ENCODE results near the gene PYGO2. TPM values are rescaled to one million over a fixed set of nuclear protein-coding genes. Genes with fewer than 3 reads are reported as not detected.

The PYGO2 gene
- total RNA-seq, 2 experiments from 2014 or later, result 44.0 to 47.9 TPM

DNA sequence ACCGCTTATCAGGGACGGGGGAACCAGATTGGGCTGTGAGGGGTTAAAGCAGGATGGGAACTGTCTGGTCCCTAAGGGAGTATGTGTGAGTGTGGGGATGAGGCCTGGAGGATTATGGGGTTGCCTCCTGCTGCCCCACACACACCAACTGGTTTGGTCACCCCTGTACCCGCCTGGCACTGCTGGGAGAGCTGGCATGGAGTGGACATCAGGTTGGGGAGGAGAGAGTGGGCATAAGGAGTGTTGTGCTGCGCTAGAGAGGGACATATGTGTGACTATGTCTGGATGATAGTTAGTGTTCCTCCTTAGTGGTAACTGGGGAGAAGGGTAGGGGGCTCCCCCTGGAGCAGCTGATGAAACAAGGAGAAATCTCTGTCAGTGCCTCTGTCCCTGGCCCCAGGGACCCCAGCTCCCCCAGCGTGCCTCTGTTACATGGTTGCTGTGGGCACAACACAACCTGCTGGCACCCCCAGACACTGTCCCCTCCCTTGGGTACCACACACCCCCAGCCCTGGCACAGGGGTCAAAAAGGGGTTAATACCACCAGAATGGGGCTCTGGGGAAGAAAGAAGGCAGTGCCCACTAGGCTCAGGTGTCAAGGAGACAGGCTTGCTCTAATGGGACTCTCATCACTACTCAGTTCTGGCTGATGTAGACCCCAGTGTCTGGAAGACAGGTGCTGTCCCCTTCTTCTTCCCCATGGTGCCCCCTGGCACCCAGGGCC, 42.9 kb upstream of the PYGO2 start:
- H3K36me3 Mint-ChIP-seq, result peaks cover 4% of the 10 kb centered on the region
- H3K4me1 Mint-ChIP-seq, result peaks cover 52% of the 10 kb centered on the region
- ATAC-seq (no peak), DNase-seq (no peak)
- H3K4me3 Mint-ChIP-seq, result peak overlapping the region; percentile 98
- no peaks in the 10 kb centered on the region for H3K27me3 Mint-ChIP-seq
- H3K27ac Mint-ChIP-seq, result peak overlapping the region; percentile 84
- CTCF ChIA-PET, result interaction anchor here (0.8 to 13.5 kb wide), 6 partner anchors 11 to 61 kb away, joined by 3 to 212 read pairs (median 3); partner anchors contain the start of genes ADAM15, CKS1B and FLAD1
- H3K9me3 Mint-ChIP-seq (ENCODE audit: low read depth), result no peaks in the 10 kb centered on the region

DNA sequence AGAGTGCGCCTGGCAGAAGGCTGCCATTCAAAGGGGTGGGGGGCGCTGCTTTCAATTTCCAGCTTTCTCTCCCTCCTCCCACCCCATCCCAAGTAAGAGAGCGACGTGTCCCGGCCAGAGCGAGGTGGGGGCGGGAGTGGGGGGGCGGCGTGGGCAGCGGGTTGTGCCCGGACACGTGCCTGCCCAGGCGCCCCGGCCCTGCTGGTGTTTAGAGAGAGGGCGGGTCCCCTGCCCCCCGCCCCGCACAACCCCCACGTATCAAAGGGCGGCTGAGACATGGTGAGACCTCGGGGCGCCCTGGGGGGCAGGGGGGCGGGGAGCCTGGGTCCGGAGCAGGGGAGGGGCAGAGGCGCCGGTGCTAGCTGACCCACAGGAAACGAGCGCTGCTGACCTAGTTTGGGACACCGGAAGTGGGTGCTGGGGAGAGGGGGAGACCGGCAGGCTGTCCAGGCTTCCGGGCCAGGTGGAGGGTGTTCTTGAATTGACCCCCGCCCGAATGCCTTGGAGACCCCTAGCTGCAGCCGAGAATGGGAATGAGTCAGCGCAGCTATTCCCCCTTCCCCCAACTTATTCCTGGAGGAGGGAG, 42.3 kb upstream of the PYGO2 start:
- Mint-ChIP-seq H3K9me3 (ENCODE audit: low read depth) (no peaks in the 10 kb centered on the region), H3K4me1 (peaks cover 51% of the 10 kb centered on the region), H3K4me3 (peak overlapping the region; percentile 98), H3K36me3 (peaks cover 3% of the 10 kb centered on the region), H3K27ac (peak overlapping the region; percentile 93), H3K27me3 (no peaks in the 10 kb centered on the region)
- CTCF ChIA-PET, result interaction anchor here (0.8 to 13.5 kb wide), 6 partner anchors 11 to 60 kb away, joined by 3 to 212 read pairs (median 3); partner anchors contain the start of genes ADAM15, CKS1B and FLAD1
- ATAC-seq (no peak), DNase-seq (peak; percentile 66)

DNA sequence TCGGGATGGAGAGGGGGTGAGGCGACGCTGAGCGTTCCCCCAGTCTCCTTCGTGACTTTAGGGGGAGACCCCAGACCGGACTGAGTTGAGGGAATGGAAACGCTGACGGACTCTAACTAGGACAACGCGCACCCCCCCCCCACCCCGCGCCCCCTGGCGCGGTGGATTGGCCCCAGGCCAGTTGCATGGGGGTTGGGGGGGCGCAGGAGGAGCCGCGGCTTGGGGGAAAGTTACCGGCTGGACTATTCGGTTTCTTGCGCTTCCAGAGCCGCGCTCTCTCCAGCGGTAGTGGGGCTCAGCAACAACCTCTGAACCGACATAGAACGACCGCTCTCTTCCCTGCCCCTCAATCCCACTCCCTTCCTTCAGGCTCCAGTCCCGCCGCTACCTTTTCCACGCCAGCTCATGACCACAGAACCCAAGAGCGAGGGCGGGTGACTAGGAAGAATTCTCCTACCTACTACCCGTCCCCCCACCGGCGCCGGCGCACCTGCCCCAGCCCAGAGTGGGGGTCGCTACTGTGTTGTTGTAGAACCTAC, 41.7 kb upstream of the PYGO2 start:
- peak overlapping the region; percentile 98 for H3K4me3 Mint-ChIP-seq
- H3K9me3 Mint-ChIP-seq (ENCODE audit: low read depth), result no peaks in the 10 kb centered on the region
- DNase-seq (no peak), ATAC-seq (no peak)
- peaks cover 3% of the 10 kb centered on the region for H3K36me3 Mint-ChIP-seq
- CTCF ChIA-PET, result interaction anchor here (0.9 to 13.5 kb wide), 4 partner anchors 12 to 81 kb away, joined by 3 to 212 read pairs (median 10); partner anchors contain the start of gene FLAD1
- no peaks in the 10 kb centered on the region for H3K27me3 Mint-ChIP-seq
- peak overlapping the region; percentile 93 for H3K27ac Mint-ChIP-seq
- H3K4me1 Mint-ChIP-seq, result peaks cover 54% of the 10 kb centered on the region

DNA sequence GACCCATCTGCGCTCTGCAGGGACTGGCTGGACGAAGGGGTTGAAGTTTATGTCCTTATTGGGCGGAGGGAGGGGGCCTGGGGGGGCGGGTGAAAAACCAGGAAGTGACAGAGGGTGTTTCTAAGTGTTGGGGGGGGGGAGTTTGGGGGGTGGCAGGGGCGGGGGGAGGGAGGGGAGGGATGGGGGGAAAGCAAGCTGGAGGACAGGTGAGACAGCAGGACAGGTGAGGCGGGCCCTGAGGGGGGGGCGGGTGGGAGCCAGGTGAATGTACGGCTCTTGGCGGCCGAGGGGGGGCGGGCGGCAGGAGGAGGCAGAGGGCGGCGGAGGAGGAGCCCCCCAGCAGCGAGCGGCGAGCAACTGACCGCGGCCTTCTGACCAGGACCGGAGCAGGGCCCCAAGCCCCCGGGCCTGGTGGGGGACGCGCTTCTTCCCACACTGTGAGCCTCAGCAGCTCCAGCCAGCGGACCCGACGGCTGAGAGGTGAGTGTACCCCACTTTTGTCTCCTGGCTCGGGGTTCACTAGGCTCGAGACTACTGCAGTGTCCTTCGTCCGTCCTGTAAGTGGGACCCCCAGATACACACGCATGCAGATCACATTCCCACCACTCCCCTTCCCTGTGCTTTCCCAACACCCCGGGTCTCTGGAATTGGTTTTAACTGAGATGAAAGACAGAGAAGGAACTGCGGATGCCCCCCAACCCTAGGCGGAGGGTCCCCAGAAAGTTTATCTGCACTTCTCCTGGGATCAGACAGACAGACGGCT, 41.1 kb upstream of the PYGO2 start, which contains the start of gene ZBTB7B:
Gene ZBTB7B (plus strand): TSS at position 339 of the 763 bp plus-strand sequence. CDS start 11,859 bp downstream, outside the sequence.
- peak within 1 kb of the TSS; percentile 97 for H3K27ac Mint-ChIP-seq
- no peaks in the 10 kb centered on the region for H3K27me3 Mint-ChIP-seq
- H3K9me3 Mint-ChIP-seq (ENCODE audit: low read depth), result no peaks in the 10 kb centered on the region
- peak within 1 kb of the TSS; percentile 98 for H3K4me3 Mint-ChIP-seq
- peaks cover 3% of the 10 kb centered on the region for H3K36me3 Mint-ChIP-seq
- no peak for DNase-seq
- peaks cover 58% of the 10 kb centered on the region for H3K4me1 Mint-ChIP-seq
- CTCF ChIA-PET, result interaction anchor here (2.3 to 13.5 kb wide), 3 partner anchors 12 to 82 kb away, joined by 9 to 212 read pairs (median 11); partner anchors contain the start of gene FLAD1
- peak; percentile 1 for ATAC-seq

DNA sequence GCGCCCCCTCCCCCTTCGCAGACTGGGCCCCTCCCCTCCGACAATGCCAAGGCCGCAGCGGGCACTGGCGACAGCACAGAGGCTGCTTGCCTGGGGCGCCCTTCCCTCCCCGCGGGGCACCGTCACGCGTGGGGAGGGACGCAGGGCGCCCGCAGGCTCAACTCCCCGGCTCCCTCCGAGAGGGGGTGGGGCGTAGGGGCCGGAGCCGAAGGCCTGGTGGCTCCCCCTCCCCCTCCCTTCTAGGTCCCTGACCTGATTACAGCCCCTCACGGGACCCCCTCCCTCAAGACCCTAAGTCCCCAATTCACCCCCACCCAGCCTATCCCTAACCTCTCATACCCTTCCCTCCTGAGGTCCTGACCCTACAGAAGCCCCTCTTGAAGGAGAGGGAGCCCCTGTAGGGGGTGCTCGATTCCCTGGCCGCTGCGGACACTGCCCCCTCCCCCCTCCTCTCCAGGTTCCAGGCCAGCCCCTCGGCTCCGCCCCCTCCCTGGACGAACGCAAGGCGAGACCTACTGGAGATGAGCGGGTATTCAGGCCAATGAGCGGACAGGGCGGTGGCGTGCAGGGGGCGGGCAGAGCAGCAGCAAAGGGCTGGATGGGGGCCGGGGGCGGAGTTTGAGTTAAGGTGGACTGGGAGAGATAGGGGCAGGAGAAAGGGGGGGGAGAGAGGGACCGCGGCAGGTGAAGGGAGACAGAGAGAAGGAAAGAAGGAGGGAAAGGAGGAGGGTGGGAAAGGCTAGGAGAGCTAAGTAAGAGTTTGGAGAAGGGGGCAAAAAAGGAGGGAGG, 40.3 kb upstream of the PYGO2 start:
- Mint-ChIP-seq H3K36me3 (peaks cover 3% of the 10 kb centered on the region), H3K4me3 (peak overlapping the region; percentile 98), H3K9me3 (ENCODE audit: low read depth) (no peaks in the 10 kb centered on the region), H3K27me3 (no peaks in the 10 kb centered on the region), H3K4me1 (peaks cover 57% of the 10 kb centered on the region), H3K27ac (peak overlapping the region; percentile 97)
- CTCF ChIA-PET, result interaction anchor here (0.6 to 13.5 kb wide), 9 partner anchors 13 to 84 kb away, joined by 3 to 212 read pairs (median 4); partner anchors contain the start of genes ADAM15, EFNA4, FLAD1 and PMVK
- ATAC-seq (peak; percentile 77), DNase-seq (peak; percentile 100)

DNA sequence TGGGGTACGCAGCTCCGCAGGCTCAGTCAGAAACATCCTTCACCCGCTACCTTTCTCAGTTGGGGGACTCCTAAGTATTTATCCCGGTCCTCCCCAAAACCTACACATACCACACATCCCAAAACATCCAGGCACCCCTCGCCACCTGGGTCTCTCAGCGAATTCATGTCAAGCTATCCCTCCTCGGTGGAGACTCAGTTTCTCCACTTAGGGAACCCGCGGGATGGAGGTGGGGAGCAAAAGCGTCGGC, 39.8 kb upstream of the PYGO2 start:
- DNase-seq (no peak), ATAC-seq (no peak)
- Mint-ChIP-seq H3K4me3 (peak overlapping the region; percentile 98), H3K36me3 (peaks cover 3% of the 10 kb centered on the region), H3K27me3 (no peaks in the 10 kb centered on the region), H3K4me1 (peaks cover 52% of the 10 kb centered on the region), H3K27ac (peak overlapping the region; percentile 97), H3K9me3 (ENCODE audit: low read depth) (no peaks in the 10 kb centered on the region)
- CTCF ChIA-PET, result interaction anchor here (0.6 to 13.5 kb wide), 9 partner anchors 14 to 85 kb away, joined by 3 to 212 read pairs (median 4); partner anchors contain the start of genes ADAM15, EFNA4, FLAD1 and PMVK

DNA sequence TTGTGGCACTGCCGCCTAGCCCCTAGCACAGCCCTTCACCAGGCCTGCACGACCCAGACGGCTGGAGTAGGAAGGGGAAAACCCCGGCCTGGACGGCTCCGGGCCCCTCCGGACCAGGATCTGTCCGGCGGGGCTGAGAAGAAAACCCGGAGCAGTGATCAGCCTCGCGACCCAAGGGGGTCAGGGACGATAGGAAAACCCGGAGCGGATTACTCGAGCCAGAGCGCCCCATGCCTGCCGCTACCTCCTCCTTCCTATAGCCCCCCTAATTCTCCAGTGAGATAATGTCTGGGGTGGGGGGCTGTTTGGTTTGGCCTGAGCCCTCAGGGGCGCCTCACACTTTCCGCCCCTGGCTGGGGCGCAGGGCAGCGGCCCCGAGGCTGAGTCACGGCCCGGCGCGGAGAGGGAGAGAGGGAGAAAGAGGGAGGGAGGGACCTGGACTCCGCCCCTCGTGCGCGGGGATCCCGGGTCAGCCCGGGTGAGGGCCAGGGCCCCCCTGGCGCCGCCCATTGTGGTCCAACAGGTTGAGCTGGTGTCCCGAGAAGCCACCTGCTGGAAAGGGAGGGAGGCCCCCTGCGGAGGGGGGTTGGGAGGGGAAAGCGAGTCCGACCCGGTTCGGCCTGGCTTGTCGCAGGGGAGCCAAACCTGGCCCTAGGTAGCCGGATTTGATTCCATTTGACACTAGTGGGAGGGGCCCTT, 39.3 kb upstream of the PYGO2 start:
- H3K9me3 Mint-ChIP-seq (ENCODE audit: low read depth), result no peaks in the 10 kb centered on the region
- CTCF ChIA-PET, result interaction anchor here (0.8 to 13.5 kb wide), 16 partner anchors 14 to 85 kb away, joined by 3 to 212 read pairs (median 8); partner anchors contain the start of genes ADAM15, CKS1B, EFNA4 and FLAD1
- H3K4me1 Mint-ChIP-seq, result peaks cover 47% of the 10 kb centered on the region
- peak; percentile 91 for DNase-seq
- no peaks in the 10 kb centered on the region for H3K27me3 Mint-ChIP-seq
- peak overlapping the region; percentile 97 for H3K27ac Mint-ChIP-seq
- peak overlapping the region; percentile 98 for H3K4me3 Mint-ChIP-seq
- ATAC-seq, result peak; percentile 67
- H3K36me3 Mint-ChIP-seq, result peaks cover 3% of the 10 kb centered on the region

DNA sequence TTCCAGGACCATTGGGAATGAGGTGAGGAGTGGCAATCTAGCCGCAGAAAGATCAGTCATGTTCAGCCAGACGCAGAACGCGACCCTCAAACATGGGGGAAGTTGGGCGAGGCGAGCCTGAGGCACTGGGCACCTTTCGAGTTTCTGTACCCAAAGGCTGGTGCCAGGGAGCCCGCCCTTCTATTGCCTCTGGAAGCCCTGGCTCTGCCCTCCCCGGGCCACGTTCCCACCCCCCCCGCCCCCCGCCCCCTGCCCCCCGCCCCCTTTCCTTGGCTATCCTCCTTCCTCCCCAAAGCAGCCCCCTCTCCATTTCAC, 38.8 kb upstream of the PYGO2 start:
- peaks cover 42% of the 10 kb centered on the region for H3K4me1 Mint-ChIP-seq
- no peaks in the 10 kb centered on the region for H3K27me3 Mint-ChIP-seq
- H3K36me3 Mint-ChIP-seq, result peaks cover 3% of the 10 kb centered on the region
- DNase-seq (no peak), ATAC-seq (no peak)
- H3K4me3 Mint-ChIP-seq, result peak overlapping the region; percentile 98
- CTCF ChIA-PET, result interaction anchor here (0.8 to 13.5 kb wide), 19 partner anchors 8 to 441 kb away, joined by 3 to 212 read pairs (median 9); partner anchors contain the start of genes CKS1B, FLAD1, PBXIP1 and PMVK
- peak overlapping the region; percentile 97 for H3K27ac Mint-ChIP-seq
- H3K9me3 Mint-ChIP-seq (ENCODE audit: low read depth), result no peaks in the 10 kb centered on the region

DNA sequence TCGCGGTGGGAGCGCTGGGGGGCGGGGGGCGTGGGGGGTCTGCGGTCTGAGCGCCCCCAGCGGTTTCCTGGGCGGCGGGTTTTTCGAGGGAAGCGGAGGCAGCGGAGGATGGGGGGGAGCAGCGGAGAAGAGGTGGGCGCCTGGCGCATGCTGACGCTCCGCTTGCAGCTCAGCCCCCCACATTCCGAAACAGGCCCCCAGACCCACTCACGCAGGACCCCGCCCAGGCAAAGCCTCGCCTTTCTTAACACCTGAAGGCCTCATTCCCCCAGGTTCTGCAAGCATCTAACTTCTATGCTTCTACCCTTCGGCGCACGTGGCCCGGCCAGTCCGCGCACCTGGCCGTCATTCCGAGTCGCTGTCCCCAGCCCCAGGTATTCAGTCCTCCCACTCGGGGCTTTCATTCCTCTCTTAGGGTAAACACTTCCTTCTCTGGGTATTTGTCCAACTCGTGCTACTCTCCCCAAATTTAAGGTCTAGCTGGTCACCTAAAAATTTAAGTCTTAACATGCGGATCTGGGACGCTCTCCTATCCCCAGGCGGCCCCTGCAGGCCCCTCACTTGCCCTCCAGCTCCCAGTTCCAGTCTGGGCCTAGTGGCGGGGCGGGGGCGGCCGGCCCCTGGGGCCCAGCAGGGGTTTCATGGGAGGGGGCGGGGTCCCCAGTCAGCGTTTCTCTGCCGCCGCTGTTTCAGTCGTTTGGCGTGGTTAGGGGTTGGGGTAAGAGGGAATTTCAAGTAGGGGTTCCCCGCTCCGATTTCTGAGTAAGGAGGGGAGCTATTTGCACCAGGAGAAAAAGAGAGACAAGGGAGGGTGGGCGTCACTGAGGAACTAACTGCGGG, 38.2 kb upstream of the PYGO2 start:
- Mint-ChIP-seq H3K36me3 (peaks cover 3% of the 10 kb centered on the region), H3K27ac (peak overlapping the region; percentile 89), H3K9me3 (ENCODE audit: low read depth) (no peaks in the 10 kb centered on the region), H3K27me3 (no peaks in the 10 kb centered on the region), H3K4me3 (peak overlapping the region; percentile 98), H3K4me1 (peaks cover 38% of the 10 kb centered on the region)
- CTCF ChIA-PET, result interaction anchor here (0.8 to 13.5 kb wide), 30 partner anchors 9 to 440 kb away, joined by 3 to 212 read pairs (median 5); partner anchors contain the start of genes ADAM15, CKS1B, FLAD1 and PBXIP1
- DNase-seq (peak; percentile 69), ATAC-seq (no peak)

DNA sequence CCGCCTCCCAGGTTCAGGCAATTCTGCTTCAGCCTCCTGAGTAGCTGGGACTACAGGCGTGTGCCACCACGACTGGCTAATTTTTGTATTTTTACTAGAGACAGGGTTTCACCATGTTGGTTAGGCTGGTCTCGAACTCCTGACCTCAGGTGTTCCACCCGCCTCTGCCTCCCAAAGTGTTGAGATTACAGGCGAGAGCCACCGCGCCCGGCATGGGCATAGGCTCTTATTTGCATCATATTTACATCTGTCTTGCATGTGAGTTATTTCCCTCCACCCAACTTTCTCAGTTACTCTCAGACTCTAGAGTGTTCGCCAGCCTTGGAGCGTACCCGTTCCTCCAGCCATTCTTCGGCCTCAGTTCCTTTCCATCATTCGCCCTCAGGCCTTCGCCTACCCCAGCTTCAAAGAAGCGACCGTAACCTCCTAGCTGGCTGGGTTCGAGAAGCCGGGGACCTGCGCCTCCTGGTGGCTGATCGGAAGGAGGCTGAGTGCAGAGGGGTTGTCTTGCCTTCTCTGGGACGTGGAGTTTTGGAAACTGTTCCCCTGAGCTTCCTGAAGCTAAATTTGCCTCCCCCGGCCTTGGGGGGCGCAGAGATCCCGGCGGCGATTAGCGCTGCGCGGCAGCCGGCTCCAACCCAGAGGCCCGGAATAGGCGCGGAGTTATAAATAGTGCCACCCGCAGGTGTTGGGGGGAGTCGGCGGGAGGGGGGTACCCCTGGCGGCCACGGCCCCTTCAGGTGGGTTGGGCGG, 37.4 kb upstream of the PYGO2 start:
- Mint-ChIP-seq H3K4me1 (peaks cover 30% of the 10 kb centered on the region), H3K27me3 (no peaks in the 10 kb centered on the region), H3K27ac (peak overlapping the region; percentile 89), H3K4me3 (peak overlapping the region; percentile 71), H3K9me3 (ENCODE audit: low read depth) (no peaks in the 10 kb centered on the region), H3K36me3 (peaks cover 3% of the 10 kb centered on the region)
- CTCF ChIA-PET, result interaction anchor here (0.7 to 13.5 kb wide), 27 partner anchors 9 to 439 kb away, joined by 3 to 212 read pairs (median 5); partner anchors contain the start of genes ADAM15, CKS1B, FLAD1 and PBXIP1
- peak; percentile 3 for ATAC-seq
- DNase-seq, result peak; percentile 84

All from activated CD8-positive, alpha-beta memory T cell treated with anti-CD3 and anti-CD28 coated beads, Interleukin-2, amount 10 ng/mL, durations not matched to agents 7 days and 5 days (primary cell).